ENCODE measurements around the gene ITGB1BP1.

Gene ITGB1BP1

GRCh38 chr2:9354318-9354717 is 69.0 kb downstream of the ITGB1BP1 start:
- DNase-seq (ENCODE audit: extremely low read depth in 1 of 2, low read depth in 1 of 2), result no peak
